ENCODE data around the gene CCDC6.

Gene CCDC6

DNA sequence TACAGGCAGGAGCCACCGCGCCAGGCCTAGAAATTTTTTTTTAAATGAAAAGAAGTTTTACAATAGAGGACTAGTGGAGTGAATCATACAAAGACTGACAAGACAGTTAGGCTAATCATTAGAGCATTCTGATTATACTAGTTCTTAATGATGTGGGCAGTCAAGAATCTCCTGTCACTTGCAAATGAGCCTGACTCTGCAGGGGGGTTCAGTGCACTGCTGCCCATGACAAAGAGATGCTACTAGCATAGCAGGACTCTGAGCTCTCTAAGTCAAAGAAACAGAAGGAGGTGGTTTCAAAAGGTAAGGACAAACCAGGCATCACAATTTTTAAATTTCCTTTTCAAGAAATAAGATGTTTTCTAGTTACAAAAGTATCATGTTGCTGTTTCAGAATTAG is 59.0 kb downstream of the CCDC6 start:
- H3K27ac ChIP-seq = no peak overlapping the region
- no peaks in the 10 kb centered on the region for H3K36me3 ChIP-seq
- H3K27me3 ChIP-seq = no peaks in the 10 kb centered on the region
- H3K9me3 ChIP-seq = no peaks in the 10 kb centered on the region
- H3K4me1 ChIP-seq (ENCODE audit: control insufficient read depth in 1 of 2, insufficient read depth in 1 of 2, low read depth in 1 of 2, low read length in 1 of 2) = no peaks in the 10 kb centered on the region
- TF ChIP-seq, protein P1, sequence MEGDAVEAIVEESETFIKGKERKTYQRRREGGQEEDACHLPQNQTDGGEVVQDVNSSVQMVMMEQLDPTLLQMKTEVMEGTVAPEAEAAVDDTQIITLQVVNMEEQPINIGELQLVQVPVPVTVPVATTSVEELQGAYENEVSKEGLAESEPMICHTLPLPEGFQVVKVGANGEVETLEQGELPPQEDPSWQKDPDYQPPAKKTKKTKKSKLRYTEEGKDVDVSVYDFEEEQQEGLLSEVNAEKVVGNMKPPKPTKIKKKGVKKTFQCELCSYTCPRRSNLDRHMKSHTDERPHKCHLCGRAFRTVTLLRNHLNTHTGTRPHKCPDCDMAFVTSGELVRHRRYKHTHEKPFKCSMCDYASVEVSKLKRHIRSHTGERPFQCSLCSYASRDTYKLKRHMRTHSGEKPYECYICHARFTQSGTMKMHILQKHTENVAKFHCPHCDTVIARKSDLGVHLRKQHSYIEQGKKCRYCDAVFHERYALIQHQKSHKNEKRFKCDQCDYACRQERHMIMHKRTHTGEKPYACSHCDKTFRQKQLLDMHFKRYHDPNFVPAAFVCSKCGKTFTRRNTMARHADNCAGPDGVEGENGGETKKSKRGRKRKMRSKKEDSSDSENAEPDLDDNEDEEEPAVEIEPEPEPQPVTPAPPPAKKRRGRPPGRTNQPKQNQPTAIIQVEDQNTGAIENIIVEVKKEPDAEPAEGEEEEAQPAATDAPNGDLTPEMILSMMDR (IDR thresholded peaks at IDR 0.05) = no peak
- no peak overlapping the region for H3K4me3 ChIP-seq (ENCODE audit: low read depth in 1 of 2, low read length in 1 of 2)

- TF ChIP-seq, protein P1 (IDR thresholded peaks at IDR 0.05) = no peak
- H3K27me3 ChIP-seq = no peaks in the 10 kb centered on the region
- H3K4me3 ChIP-seq (ENCODE audit: low read depth in 1 of 2, low read length in 1 of 2) = no peak overlapping the region
- no peaks in the 10 kb centered on the region for H3K4me1 ChIP-seq (ENCODE audit: control insufficient read depth in 1 of 2, insufficient read depth in 1 of 2, low read depth in 1 of 2, low read length in 1 of 2)
- no peak overlapping the region for H3K27ac ChIP-seq
- H3K36me3 ChIP-seq = no peaks in the 10 kb centered on the region
- H3K9me3 ChIP-seq = no peaks in the 10 kb centered on the region
These were observed 61.9 kb downstream of the CCDC6 start for GRCh38 chr10:59844436-59844835.

- Histone ChIP-seq H3K4me3 (ENCODE audit: low read depth in 1 of 2, low read length in 1 of 2) (no peak overlapping the region), H3K4me1 (ENCODE audit: control insufficient read depth in 1 of 2, insufficient read depth in 1 of 2, low read depth in 1 of 2, low read length in 1 of 2) (no peaks in the 10 kb centered on the region), H3K9me3 (no peaks in the 10 kb centered on the region), H3K27ac (no peak overlapping the region), H3K27me3 (no peaks in the 10 kb centered on the region), H3K36me3 (no peaks in the 10 kb centered on the region)
- TF ChIP-seq, protein P1 (IDR thresholded peaks at IDR 0.05) = no peak
These were observed 62.6 kb downstream of the CCDC6 start for GRCh38 chr10:59843748-59844147.

GRCh38 chr10:59839576-59839975 is 66.8 kb downstream of the CCDC6 start:
- Histone ChIP-seq H3K36me3 (no peaks in the 10 kb centered on the region), H3K27me3 (no peaks in the 10 kb centered on the region), H3K4me1 (ENCODE audit: control insufficient read depth in 1 of 2, insufficient read depth in 1 of 2, low read depth in 1 of 2, low read length in 1 of 2) (no peaks in the 10 kb centered on the region), H3K4me3 (ENCODE audit: low read depth in 1 of 2, low read length in 1 of 2) (no peak overlapping the region), H3K9me3 (no peaks in the 10 kb centered on the region), H3K27ac (no peak overlapping the region)
- TF ChIP-seq, protein P1 (IDR thresholded peaks at IDR 0.05) = no peak

GRCh38 chr10:59838085-59838789 is 68.1 kb downstream of the CCDC6 start:
- Histone ChIP-seq H3K27ac (no peak overlapping the region), H3K4me3 (ENCODE audit: low read depth in 1 of 2, low read length in 1 of 2) (no peak overlapping the region), H3K36me3 (no peaks in the 10 kb centered on the region), H3K4me1 (ENCODE audit: control insufficient read depth in 1 of 2, insufficient read depth in 1 of 2, low read depth in 1 of 2, low read length in 1 of 2) (no peaks in the 10 kb centered on the region), H3K27me3 (no peaks in the 10 kb centered on the region), H3K9me3 (no peaks in the 10 kb centered on the region)
- TF ChIP-seq, protein P1 (IDR thresholded peaks at IDR 0.05) = no peak

Data from neutrophil (primary cell).